Neutrophil (primary cell): ENCODE results near the gene REXO4.

ENCODE experiments used
- H3K27ac ChIP-seq: fragments of 200-600 bp; sonication (generic); 2 replicates; pipeline ENCODE4 v1.5.1; 2016; ENCODE audit warnings: mild to moderate bottlenecking, moderate library complexity
- H3K27me3 ChIP-seq: fragments of 200-600 bp; sonication (generic); 2 replicates; pipeline ENCODE4 v1.6.0; 2016; ENCODE audit warnings: mild to moderate bottlenecking
- H3K36me3 ChIP-seq: fragments of 200-600 bp; sonication (generic); 2 replicates; pipeline ENCODE4 v1.5.1; 2017
- H3K4me1 ChIP-seq, 2 experiments: fragments of 200-600 bp in 1 of 2; sonication (generic) in 1 of 2; 1 replicate in 1 of 2; 2 replicates in 1 of 2; pipeline versions ENCODE4 v1.5.1 to v1.6.1; 2013 to 2016; ENCODE audit warnings: low read depth in 1 of 2, low read length in 1 of 2, mild to moderate bottlenecking in 1 of 2, moderate library complexity in 1 of 2; ENCODE audit not compliant: control insufficient read depth in 1 of 2, insufficient read depth in 1 of 2
- H3K4me3 ChIP-seq, 2 experiments: fragments of 200-600 bp in 1 of 2; sonication (generic) in 1 of 2; 1 replicate in 1 of 2; 2 replicates in 1 of 2; pipeline ENCODE4 v1.5.1; 2013 to 2016; ENCODE audit warnings: low read depth in 1 of 2, low read length in 1 of 2, mild to moderate bottlenecking in 1 of 2, moderate library complexity in 1 of 2
- H3K9me3 ChIP-seq: fragments of 200-600 bp; sonication (generic); 2 replicates; pipeline ENCODE4 v1.5.1; 2016
- TF ChIP-seq, protein P1 (sequence below): fragments of 200-600 bp; sonication (generic); IDR thresholded peaks from 2 replicates; pipeline ENCODE4 v1.5.1; 2016; ENCODE audit warnings: antibody characterized with exemption

Gene REXO4

DNA sequence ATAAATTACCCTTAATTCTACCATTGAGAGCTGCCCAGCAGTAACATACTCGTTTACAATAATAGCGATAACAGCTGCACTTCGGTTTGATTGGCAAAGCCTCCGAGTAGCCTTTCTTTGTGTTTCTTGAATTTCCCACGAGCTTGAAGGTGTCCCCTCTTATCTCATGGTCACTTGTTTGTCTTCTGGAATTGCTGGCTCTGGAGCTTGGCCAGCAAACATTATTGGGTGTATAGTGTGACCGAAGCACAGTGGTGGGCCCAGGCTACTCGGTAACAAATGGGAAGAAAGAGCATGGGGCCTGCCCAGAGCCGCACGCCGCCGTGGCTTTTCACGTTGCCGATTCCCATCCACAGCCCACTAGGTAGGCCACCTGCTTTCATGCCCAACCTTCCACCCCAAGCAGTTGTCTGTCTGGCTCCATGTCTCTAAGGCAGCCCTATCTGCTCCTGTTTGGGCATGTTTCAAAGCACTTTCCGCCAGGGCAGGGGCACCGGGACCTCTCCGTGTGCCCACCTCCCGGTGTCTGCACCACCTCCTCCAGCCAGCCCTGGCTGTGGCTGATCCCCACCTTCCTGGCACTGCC, 33.0 kb downstream of the REXO4 start:
- Histone ChIP-seq H3K4me1 (no peaks in the 10 kb centered on the region), H3K9me3 (no peaks in the 10 kb centered on the region), H3K4me3 (no peak overlapping the region), H3K27ac (no peak overlapping the region), H3K27me3 (no peaks in the 10 kb centered on the region), H3K36me3 (no peaks in the 10 kb centered on the region)
- TF ChIP-seq, protein P1, sequence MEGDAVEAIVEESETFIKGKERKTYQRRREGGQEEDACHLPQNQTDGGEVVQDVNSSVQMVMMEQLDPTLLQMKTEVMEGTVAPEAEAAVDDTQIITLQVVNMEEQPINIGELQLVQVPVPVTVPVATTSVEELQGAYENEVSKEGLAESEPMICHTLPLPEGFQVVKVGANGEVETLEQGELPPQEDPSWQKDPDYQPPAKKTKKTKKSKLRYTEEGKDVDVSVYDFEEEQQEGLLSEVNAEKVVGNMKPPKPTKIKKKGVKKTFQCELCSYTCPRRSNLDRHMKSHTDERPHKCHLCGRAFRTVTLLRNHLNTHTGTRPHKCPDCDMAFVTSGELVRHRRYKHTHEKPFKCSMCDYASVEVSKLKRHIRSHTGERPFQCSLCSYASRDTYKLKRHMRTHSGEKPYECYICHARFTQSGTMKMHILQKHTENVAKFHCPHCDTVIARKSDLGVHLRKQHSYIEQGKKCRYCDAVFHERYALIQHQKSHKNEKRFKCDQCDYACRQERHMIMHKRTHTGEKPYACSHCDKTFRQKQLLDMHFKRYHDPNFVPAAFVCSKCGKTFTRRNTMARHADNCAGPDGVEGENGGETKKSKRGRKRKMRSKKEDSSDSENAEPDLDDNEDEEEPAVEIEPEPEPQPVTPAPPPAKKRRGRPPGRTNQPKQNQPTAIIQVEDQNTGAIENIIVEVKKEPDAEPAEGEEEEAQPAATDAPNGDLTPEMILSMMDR: no peak

DNA sequence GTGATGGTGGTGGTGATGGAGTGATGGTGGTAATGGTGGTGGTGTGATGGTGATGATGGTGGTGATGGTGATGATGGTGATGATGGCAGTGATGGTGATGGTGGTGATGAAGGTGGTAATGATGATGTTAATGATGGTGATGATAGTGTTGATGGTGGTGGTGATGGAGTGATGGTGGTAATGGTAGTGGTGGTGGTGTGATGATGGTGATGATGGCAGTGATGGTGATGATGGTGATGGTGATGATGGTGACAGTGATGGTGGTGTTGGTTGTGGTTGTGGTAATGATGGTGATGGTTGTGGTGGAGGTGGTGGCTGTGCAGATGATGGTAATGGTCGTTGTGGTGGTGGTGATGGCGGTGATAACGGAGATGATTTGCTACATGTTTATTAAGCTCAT, 34.4 kb downstream of the REXO4 start:
- no peak overlapping the region for H3K4me3 ChIP-seq
- TF ChIP-seq, protein P1: no peak
- H3K27ac ChIP-seq: no peak overlapping the region
- peaks cover 7% of the 10 kb centered on the region in 2 experiments for H3K4me1 ChIP-seq
- no peaks in the 10 kb centered on the region for H3K27me3 ChIP-seq
- H3K9me3 ChIP-seq: no peaks in the 10 kb centered on the region
- no peaks in the 10 kb centered on the region for H3K36me3 ChIP-seq

DNA sequence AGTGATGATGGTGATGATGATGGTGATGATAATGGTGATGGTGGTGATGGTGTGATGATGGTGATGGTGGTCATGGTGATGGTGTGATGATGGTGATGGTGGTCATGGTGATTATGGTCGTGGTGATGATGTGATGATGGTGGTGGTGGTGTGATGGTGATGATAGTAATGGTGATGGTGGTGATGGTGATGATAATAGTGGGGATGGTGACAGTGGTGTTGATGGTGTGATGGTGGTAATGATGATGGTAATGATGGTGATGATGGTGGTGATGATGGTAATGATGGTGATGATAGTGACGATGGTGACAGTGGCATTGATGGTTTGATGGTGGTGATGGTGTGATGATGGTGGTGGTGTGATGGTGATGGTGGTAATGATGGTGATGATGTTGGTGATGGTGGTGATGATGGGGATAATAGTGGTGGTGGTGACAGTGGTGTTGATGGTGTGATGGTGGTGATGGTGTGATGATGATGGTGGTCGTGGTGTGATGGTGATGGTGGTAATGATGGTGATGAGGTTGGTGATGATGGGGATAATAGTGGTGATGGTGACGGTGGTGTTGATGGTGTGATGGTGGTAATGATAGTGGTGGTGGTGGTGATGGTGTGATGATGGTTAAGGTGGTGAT, 35.2 kb downstream of the REXO4 start:
- Histone ChIP-seq H3K27me3 (no peaks in the 10 kb centered on the region), H3K27ac (no peak overlapping the region), H3K4me3 (no peak overlapping the region), H3K36me3 (no peaks in the 10 kb centered on the region), H3K4me1 (peaks cover 10 to 12% of the 10 kb centered on the region in 2 experiments), H3K9me3 (no peaks in the 10 kb centered on the region)
- TF ChIP-seq, protein P1: no peak

DNA sequence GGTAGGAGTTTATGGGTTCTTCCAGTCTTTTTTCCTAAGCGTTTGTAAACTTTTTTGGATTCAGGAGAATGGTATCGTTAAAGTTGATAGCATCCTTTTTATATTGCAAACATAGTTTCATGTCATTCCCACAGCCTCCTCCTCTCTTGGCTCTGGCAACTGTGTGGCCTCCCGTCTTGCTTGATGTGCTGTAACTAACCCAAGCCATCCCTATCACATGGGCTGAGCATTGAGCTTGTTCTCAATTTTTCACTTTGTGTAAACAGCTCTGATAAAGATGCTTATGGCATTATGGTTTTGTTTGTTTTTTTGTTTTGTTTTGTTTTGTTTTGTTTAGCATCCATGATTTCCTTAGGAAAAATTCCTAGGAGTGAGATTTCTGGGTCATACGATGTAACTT, 37.1 kb downstream of the REXO4 start:
- Histone ChIP-seq H3K4me1 (peaks cover 15 to 20% of the 10 kb centered on the region in 2 experiments), H3K27me3 (no peaks in the 10 kb centered on the region), H3K4me3 (no peak overlapping the region), H3K36me3 (no peaks in the 10 kb centered on the region), H3K9me3 (no peaks in the 10 kb centered on the region), H3K27ac (no peak overlapping the region)
- TF ChIP-seq, protein P1: no peak

DNA sequence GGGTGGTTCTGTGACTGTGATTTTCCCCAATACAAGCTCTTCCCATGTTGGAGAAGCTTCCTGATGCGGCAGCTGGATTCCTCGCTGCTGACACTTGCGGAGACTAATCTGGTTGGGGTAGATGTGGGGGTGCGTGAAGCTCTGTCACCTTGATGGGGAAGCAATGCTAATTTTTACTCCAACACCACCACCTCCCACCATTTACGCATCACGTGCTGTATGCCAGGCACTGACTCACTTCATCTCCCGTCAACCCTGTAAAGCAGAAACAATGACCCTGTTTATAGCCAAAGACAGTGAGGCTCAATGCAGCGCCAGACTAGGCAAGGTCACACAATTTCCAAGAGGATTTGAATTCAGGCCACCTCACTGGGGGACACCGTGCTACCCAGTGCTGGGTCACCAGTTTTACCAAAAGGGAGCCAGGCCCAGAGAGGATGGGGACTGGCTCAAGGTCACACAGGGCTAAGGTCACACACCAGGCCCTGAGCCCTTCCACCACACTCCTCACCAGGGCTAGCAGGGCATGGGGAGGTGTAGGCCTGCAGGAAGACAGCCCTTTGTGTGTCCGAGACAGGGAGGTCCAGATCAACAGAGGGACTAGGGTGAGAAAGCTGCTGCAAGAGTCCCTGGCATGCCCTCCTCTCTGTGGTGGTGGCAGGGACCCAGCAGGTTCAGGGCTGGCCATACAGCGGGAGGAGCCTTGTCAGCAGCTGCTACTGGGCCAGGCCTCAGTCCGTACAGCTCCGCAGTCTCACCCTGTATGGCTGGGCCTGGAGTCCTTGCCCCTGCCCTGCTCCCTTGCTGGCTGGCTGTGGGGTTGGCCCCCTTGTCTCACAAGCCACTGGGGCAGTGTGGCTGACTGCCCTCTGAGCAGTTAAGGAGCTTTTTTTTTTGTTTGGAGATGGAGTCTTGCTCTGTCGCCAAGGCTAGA, 38.4 kb downstream of the REXO4 start:
- Histone ChIP-seq H3K4me1 (peaks cover 25 to 31% of the 10 kb centered on the region in 2 experiments), H3K36me3 (no peaks in the 10 kb centered on the region), H3K27ac (no peak overlapping the region), H3K9me3 (no peaks in the 10 kb centered on the region), H3K27me3 (no peaks in the 10 kb centered on the region), H3K4me3 (no peak overlapping the region)
- TF ChIP-seq, protein P1: no peak
